Epithelial cell of prostate (primary cell): ENCODE data around the gene PSMA2.

Source experiments
- DNase-seq: peaks from one replicate; pipeline ENCODE4 v3.0.0-alpha.2; 2011; ENCODE audit warnings: low read depth, low spot score
- H3K27ac ChIP-seq: fragments of 450-650 bp; 2 replicates; pipeline ENCODE4 v1.5.1; 2017; ENCODE audit warnings: mild to moderate bottlenecking

The PSMA2 gene

DNA sequence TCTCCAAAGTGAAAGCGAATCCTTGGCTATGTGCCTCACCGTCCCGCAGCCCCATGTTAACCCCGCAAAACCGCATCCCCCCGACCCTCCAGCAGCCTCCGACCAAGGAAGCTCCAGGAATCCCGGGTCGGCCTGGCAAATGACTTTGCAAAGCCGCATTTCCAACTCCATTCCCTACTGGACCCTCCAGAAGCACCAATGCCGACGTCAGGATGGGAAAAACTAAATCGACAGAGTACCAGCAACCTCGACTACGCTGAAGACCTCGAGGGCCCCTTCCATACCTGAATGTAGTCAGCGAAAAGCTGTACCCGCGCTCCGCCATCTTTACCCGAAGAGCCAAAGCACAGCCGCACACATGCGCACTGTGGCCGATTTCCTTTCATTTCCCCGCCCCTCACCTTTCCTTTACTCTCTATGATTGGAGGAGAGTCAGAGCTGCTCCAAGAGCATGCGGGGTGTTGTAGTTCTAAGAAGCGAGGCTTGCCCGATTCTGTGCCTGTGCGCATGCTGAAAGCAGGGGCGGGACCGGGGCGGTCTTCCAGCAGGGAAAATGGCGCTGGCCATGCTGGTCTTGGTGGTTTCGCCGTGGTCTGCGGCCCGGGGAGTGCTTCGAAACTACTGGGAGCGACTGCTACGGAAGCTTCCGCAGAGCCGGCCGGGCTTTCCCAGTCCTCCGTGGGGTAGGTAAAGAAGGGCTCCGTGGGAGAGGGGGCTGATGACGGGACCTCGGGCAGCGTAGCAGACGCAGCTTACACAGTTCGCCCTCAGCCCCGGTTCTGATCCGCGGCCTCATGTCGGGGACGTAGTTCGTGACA is at the start of gene PSMA2, which contains the start of gene MRPL32:
TSS of gene PSMA2 (minus strand) at position 341 of the 818 bp plus-strand sequence. CDS start at position 325, 16 bp downstream.
TSS of gene MRPL32 (plus strand) at position 543 of the 818 bp plus-strand sequence. CDS start at position 554, 11 bp downstream.
- peak within 1 kb of the TSS; percentile 51 for H3K27ac ChIP-seq
- DNase-seq: peak; percentile 91

DNA sequence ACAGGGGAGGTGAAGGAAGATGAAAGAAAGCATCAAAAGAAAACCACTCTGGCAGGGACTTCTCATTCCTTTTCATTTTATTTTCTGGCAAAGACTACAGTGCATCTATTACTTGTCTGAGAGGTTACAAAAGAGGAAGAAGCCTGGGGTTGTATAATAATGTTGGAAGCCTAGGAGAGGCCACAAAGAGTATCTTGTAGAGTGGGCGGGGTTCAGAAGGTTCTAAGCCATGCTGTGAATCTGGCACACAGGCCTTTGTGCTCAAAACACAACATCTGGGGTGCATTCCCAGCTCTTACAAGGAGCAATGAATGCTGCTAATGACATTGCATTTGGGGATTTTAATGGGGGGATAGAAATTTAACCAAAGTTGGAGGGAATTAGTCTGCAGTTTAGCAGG is 49.6 kb upstream of the PSMA2 start:
- DNase-seq: no peak
- no peak overlapping the region for H3K27ac ChIP-seq

DNA sequence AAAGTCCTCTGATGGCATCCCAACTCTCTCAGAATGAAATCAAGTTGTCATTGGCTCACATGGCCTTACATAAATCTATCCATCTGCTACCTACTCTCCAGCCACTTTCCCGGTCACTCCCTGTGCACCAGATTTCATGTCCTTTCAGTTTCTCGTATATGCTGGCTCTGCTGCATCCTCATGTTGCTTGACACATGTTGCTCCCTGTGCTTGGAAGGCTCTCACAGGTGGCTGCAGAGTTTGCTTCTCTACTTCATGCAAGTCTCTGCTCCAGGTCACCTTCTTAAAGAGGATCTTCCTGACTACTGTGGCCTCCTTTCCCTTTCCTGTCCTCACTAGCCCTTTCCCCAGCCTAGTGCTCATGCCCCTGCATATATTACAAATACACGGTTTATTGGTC is 48.5 kb upstream of the PSMA2 start:
- DNase-seq: no peak
- no peak overlapping the region for H3K27ac ChIP-seq

DNA sequence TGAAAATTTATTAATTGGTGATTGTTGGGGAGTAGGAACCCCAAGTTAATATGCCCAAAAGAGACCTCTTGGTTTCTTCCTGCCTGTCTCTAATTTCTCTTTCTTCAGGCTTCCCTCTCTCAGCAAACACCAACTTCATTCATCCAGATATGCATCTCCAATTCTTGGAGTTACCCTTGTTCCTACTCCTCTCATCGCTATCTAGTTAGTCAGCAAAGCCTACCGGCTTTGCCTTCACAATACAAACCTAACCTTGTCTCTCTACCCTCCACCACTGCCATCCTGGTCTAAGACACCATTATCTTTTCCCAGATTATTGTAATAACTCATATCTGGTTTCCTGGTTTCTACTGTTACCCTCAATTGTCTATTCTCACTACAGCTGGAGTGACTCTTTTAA is 48.1 kb upstream of the PSMA2 start:
- H3K27ac ChIP-seq: no peak overlapping the region

DNA sequence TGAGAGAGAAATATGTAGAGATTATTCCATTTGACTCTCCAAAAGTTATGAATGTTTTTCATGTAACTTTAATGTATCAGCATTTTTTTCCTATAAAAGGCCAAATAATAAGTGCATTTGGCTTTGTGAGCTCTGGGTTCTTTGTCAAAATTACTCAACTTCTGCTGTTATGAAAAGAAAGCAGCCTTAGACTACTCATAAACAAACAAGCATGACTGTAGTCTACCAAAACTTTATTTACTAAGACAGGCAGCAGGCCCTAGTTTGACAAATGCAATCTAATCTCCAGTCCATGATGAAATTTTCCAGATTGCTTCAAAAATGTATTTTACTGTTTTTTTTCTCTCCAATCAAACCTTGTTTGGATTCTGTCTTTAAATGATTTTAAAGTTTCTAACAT is 46.5 kb upstream of the PSMA2 start:
- no peak for DNase-seq
- H3K27ac ChIP-seq: no peak overlapping the region

More for the DNA sequence above, 48.1 kb upstream of the PSMA2 start:
- DNase-seq: no peak

DNA sequence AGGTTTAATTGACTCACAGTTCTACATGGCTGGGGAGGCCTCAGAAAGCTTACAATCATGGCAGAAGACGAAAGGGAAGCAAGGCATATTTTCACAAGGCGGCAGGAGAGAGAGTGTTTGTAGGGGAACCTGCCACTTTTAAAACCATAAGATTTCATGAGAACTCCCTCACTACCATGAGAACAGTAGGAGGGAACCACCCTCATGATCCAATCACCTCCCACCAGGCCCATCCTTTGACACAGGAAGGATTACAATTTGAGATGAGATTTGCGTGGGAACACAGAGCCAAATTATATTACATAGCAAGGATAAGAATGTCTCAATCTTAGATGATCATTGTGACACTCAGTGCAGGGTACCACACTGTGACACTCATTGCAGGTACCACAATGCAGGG is 44.4 kb upstream of the PSMA2 start:
- no peak overlapping the region for H3K27ac ChIP-seq
- no peak for DNase-seq

DNA sequence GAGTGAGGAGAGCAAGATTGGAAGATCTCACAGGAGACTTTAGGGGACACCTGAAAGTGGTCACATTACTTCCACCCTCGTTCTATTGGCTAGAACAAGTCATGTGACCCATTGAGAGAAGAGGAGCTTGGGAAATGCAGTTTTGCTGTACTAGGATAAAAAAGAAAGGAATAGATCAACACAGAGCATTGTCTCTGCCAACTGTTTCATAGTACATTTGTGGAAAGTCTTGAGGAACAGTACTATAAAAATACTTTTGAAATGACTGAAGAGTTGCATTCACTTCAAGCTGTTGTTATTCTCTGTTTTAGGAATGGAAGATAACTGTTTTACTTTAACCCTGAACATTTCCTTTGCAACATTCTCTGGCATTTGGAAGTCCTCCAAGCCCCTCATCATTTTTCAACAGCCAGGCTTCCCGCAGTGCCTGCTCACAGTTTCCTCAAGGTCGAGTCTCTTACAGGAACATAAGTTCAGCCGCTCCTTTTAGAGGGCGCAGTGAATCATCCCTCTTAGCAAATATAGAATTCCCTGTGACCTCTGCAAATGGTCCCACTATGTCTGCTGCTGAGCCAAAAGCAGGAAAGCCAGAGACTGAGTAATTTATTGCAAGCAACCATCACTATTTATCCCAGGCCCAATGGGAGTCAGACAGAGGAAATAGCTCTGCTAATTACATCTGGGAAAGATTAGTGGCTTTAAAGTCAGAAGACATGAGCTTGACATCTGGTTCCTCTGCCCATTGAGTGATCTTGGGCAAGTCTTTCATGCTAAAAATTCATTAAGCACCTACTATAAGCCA is 40.9 kb upstream of the PSMA2 start:
- no peak for DNase-seq
- H3K27ac ChIP-seq: no peak overlapping the region

DNA sequence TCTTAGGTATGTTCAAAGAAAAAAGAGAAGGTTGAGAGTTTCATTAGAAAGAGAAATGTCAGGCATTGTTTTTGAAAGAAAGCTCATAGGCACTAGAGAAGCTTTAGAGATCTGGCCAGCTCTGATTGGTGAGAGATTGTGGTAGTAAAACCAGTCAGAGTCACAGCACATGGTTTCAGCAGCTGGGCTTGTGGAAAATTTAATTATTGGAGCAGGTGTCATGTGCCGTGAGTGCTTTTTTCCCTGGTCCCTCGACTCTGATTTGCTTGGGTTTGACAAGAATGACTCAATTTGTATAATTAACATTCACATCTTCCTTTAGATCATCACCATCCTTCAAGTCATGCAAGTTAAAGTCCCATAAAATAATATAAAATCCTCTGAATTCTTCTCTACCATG is 35.4 kb upstream of the PSMA2 start:
- DNase-seq: no peak
- no peak overlapping the region for H3K27ac ChIP-seq

DNA sequence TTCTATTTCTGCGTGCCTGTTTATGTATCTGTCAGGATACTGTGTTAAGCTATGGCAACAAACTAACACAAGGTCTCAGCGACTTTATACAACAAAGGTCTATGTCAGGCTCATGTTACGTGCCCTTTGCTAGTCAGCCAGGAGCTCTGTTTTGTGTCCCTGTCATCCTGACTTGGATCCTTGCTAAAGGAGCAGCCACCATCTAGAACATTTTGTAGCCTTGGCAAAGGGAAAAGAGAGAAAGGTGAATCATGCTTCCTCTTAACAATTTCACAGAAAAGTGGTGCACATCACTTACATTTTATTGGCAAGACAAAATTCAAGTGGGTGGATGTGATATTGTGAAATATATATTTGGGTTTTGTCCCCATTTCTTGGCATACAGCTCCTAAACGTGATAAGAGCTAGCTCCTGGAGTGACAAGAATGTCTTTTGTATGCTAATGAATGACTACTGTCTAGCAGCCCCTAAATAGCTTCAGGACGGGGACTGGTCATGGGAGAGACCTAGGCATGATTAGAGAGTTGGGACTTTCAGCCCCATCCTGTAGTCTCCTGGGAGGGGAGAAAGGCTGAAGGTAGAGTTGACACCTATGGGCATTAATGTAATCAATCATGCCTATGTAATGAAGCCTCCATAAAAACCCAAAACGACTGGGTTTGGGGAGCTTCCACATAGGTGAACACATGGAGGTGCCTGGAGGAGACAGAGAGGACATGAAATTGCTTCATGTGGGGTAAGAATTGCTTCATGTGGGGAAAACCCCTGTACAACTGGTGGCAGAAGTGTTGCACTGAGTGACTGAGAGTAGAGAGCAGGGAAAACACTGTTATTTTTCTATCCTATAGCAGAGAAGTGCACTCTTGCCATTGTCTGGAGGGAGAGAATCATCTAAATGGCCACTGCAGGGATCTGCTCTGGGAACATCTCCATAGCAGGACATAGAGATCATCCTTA is 33.2 kb upstream of the PSMA2 start:
- no peak overlapping the region for H3K27ac ChIP-seq
- DNase-seq: no peak

DNA sequence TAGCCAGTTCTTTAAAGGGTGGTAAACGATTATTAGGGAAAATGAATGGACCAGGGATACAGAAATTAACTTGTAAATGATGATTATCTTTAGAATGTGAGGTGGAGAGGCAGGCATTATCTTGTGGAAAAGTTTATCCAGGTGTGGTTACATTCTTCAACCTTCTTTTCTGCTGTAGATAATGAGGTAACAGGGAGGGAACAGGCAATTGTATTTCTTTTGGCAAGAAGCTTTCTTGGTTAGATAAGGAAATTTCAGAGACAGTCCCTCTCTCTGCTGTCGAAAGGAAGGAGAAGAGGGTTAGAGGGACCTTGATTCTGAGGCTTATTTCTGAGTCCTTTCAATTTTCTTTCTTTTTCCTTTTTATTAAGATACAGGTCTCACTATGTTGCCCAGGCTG is 32.3 kb upstream of the PSMA2 start:
- DNase-seq: no peak
- no peak overlapping the region for H3K27ac ChIP-seq

DNA sequence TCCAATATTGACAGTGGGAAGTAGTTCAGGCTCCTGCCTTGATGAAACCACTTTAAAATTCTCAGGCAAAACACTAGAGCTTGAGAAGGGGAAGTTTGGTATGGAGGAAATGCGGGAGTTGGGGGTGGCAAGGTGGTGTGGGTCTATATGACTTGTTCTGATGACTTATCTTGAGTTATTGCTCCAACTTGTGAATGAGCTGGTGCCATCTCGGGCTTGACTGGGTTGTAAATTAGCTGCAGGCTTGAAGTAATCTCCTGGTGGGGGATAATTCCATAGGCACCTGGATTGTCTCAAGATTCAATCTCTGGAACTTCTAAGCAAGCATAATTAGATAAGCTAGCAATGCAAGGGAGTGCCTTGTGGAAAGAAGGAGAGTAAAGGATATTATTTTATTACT is 29.2 kb upstream of the PSMA2 start:
- H3K27ac ChIP-seq: no peak overlapping the region
- no peak for DNase-seq

DNA sequence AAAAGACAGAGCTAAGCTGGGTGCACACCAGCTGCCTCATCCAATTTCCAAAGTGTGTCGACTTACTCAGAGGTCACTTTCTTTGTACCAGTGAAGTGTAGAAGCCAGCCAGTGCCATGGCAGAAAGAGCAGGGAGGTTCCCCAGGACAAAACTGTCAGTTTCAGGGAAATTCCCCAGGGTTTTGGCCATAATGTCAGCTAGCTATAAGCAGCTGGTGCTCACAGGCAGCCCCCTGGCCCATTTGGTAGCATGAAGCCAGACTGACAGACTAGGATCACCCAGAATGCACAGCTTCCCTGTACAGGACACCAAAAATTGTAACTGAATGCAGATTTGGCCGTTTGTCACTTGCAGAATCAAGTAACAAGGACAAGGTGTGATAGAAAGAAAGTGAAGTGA is 28.8 kb upstream of the PSMA2 start:
- no peak for DNase-seq
- H3K27ac ChIP-seq: no peak overlapping the region

DNA sequence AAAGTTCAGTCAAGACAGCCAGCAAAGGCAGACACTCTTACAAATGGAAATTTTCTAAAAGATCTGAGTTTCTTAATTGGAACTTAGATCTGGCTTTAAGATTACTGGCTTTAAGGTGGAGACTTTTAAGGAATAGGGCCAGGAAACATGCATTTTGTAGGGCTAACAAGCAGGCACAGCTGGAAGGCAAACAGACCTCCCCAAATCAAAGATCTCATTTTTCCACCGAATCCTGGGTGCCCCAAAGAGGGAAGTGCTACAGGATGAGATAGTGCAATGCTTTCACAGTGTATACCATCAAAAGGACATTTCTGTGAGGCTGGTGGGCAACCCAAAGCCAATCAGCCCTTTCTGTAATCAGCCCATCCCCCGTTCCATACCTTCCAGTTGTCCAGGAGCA is 27.6 kb upstream of the PSMA2 start:
- no peak for DNase-seq
- H3K27ac ChIP-seq: no peak overlapping the region

DNA sequence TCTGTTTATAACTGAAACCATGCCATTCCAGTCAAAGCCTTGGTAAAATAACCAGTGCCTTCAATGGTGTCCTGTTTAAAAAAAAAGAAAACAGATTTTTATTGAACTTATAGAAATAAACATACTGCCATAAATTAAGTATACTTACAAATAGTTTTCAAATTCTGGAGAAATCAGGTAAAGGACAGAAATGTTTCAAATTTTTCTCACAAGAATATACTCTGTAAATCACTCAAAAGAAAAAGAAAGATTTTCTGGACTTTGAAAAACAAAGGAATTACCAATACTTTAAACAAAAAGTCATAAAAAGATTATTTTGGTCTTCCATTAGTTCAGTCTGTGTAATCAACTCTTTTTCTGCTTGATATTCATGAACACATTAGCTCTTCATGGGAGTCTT is 24.1 kb upstream of the PSMA2 start:
- H3K27ac ChIP-seq: no peak overlapping the region
- DNase-seq: no peak

DNA sequence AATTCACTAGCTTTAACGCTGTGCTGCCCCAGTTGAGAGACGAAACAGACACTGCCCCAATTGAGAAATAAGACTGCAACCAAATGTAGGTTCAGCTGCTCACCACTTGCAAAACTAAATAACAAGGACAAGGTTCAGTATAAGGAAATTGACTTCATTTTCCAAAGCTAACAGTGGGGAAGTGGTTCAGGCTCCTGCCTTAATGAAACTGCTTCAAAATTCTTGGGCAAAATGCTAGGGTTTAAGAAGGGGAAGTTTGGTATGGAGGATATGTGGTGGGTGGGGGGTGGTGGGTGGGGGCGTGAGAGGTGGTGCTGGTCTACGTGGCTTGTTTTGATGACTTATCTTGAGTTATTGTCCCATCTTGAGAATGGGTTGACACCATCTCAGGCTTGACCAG is 22.0 kb upstream of the PSMA2 start:
- no peak for DNase-seq
- H3K27ac ChIP-seq: no peak overlapping the region

DNA sequence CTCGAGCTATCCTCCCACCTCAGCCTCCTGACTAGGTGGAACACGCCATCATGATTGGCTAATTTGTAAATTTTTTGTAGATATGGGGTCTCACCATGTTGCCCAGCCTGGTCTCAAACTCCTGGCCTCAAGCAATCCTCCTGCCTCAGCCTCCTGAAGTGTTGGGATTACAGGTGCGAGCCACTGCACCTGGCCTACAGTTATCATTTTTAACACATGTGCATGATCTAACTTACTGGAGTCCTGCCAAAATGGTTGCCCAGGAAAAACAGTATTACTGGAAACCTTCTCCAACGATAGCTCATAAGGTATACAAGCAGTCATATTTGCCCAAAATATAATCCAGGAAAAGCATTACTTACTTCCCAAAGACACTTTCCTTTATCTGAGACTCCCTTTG is 20.4 kb upstream of the PSMA2 start:
- H3K27ac ChIP-seq: no peak overlapping the region
- no peak for DNase-seq

DNA sequence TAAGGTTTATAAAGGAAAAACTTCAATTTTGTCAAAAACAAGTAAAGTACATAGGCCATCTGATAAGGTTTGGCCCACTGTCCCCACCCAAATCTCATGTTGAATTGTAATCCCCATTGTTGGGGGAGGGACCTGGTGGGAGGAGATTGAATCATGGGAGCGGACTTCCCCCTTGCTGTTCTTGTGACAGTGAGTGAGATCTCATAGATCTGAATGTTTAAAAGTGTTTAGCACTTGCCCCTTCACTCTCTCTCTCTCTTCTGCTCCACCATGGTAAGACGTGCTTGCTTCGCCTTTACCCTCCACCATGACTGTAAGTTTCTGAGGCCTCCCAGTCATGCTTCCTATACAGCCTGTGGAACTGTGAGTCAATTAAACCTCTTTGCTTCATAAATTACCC is 18.4 kb upstream of the PSMA2 start:
- no peak overlapping the region for H3K27ac ChIP-seq
- no peak for DNase-seq

DNA sequence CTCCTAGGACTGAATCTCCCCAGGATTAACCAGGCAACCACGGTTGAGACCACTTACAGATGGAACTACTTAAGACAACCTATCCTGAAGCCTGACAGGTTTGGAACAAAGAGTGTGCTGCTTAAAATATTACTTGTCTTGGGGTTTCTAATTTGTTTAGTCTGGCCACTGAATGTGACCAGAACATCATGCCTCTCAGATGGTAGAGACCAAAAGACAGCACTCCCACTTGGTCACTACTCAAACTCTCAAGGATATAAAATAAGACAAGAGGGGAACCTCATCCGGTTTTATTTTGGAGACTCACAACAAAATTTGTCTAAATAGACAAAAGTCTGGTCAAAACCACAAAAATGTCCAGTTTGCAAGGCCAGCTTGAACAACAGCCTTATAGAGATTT is 15.5 kb upstream of the PSMA2 start:
- no peak overlapping the region for H3K27ac ChIP-seq
- no peak for DNase-seq

DNA sequence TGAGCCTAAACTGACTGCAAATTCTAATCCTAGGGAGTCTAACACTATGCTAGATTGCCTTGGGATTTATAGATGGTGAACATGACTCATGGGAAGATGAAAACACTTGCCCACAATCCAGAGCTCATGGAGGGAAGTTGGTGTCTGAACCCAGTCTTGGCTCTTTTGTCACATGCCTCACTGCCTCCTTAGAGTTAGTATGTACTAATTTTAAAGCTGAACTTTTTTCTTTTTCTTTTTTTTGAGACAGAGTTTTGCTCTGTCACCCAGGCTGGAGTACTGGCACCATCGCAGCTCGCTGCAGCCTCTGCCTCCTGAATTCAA is 14.6 kb upstream of the PSMA2 start:
- DNase-seq: no peak
- no peak overlapping the region for H3K27ac ChIP-seq

DNA sequence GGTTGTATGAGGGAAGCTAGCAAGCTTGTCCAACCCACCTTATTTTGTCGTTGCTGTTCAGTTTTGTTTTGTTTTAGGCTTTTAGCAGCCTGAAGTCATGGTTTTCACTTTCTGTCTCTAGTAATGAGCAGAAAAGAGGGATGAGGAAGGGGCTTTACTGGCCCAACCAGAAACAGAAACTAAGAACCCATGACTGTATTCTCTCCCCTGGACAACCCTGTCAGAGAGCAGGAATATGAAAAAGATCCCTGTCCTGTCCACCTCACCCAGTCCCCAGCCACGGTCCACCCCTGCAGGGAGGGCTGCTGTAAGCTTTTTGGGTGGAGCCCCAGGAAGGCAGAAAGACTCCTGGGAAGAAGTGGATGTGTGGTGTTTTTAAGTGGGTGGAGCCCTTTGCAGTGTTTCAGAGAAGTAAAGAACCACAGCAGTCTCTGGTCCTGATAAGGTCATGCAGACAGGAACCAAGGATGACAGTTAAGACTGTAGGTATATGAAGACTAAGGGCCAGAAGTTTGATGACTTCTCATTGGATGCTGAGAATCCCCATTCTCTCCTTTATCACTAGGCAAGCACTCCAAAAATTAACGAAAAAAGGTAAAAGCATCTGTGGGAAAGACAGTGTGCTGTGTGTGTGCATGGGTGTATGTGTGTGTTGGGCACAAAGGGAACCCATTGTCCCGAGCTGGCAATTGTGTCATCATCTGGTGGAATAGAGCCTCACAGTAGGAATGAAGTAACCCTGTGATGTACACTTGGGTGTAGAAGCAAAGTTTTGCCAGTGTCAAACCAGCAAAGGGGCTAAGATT is 14.1 kb upstream of the PSMA2 start:
- no peak overlapping the region for H3K27ac ChIP-seq
- DNase-seq: no peak
